Measurements from ENCODE around the gene PRIM2. TPM values are rescaled to one million over a fixed set of nuclear protein-coding genes. Genes with fewer than 3 reads are reported as not detected.
"Not testable (repeated sequence)": the region's sequence is repeated elsewhere in the genome, so short reads cannot be mapped to it uniquely, and the experiment has no call there.

PRIM2 gene
- total RNA-seq, 4 donors from 2014 or later: 6.0 to 15.0 (median 7.0) TPM

- intact Hi-C loops (cut with DNase I): loop anchor here (5.0 kb wide), 2 partner anchors 277 to 422 kb away; partner anchors contain the start of gene KIAA1586
- TF ChIP-seq POLR2A (IDR thresholded peaks at IDR 0.05; ENCODE audit: low read depth) (no peak), EP300 (IDR thresholded peaks at IDR 0.05) (no peak), POLR2AphosphoS5 (IDR thresholded peaks at IDR 0.05) (no peak), CTCF (IDR thresholded peaks at IDR 0.05) (peak; percentile 43 to 63 (median 52))
- Histone ChIP-seq H3K36me3 (peaks cover 20 to 77% (median 44%) of the 10 kb centered on the region in 4 donors), H3K9me3 (peaks cover 0 to 6% (median 3%) of the 10 kb centered on the region in 4 donors), H3K4me1 (no peaks in the 10 kb centered on the region), H3K27ac (replicated peaks in 1 of 4) (no peak overlapping the region), H3K4me3 (no peak overlapping the region), H3K27me3 (no peaks in the 10 kb centered on the region)
- no peak for DNase-seq (ENCODE audit: extremely low spot score)
- 14% methylated on average over 1 of the region's 1 CpG for WGBS
Observed at GRCh38 chr6:57324538-57324937, 7.1 kb downstream of the PRIM2 start.

GRCh38 chr6:57327311-57327710, 9.9 kb downstream of the PRIM2 start:
- DNase-seq (ENCODE audit: extremely low spot score): no peak
- TF ChIP-seq EP300 (IDR thresholded peaks at IDR 0.05) (no peak), POLR2A (IDR thresholded peaks at IDR 0.05; ENCODE audit: low read depth) (no peak), POLR2AphosphoS5 (IDR thresholded peaks at IDR 0.05) (no peak), CTCF (IDR thresholded peaks at IDR 0.05) (no peak)
- H3K36me3 ChIP-seq: peaks cover 12 to 70% (median 29%) of the 10 kb centered on the region in 4 donors
- H3K27me3 ChIP-seq: no peaks in the 10 kb centered on the region
- intact Hi-C loops (cut with DNase I): no loop called here
- peaks cover 0 to 26% (median 8%) of the 10 kb centered on the region in 4 donors for H3K9me3 ChIP-seq
- no peak overlapping the region for H3K27ac ChIP-seq (replicated peaks in 1 of 4)
- no peaks in the 10 kb centered on the region for H3K4me1 ChIP-seq
- no peak overlapping the region for H3K4me3 ChIP-seq
- WGBS: 91% methylated on average over 2 of the region's 2 CpGs

GRCh38 chr6:57328074-57328473, 10.6 kb downstream of the PRIM2 start:
- Histone ChIP-seq H3K36me3 (peaks cover 12 to 66% (median 29%) of the 10 kb centered on the region in 4 donors), H3K9me3 (peaks cover 0 to 26% (median 8%) of the 10 kb centered on the region in 4 donors), H3K27me3 (no peaks in the 10 kb centered on the region), H3K27ac (replicated peaks in 1 of 4) (no peak overlapping the region), H3K4me3 (no peak overlapping the region), H3K4me1 (no peaks in the 10 kb centered on the region)
- no peak for DNase-seq (ENCODE audit: extremely low spot score)
- WGBS: 93% methylated on average over 1 of the region's 1 CpG
- intact Hi-C loops (cut with DNase I): no loop called here
- TF ChIP-seq POLR2AphosphoS5 (IDR thresholded peaks at IDR 0.05) (no peak), EP300 (IDR thresholded peaks at IDR 0.05) (no peak), CTCF (IDR thresholded peaks at IDR 0.05) (no peak), POLR2A (IDR thresholded peaks at IDR 0.05; ENCODE audit: low read depth) (no peak)

GRCh38 chr6:57329933-57330332, 12.5 kb downstream of the PRIM2 start:
- Histone ChIP-seq H3K4me3 (no peak overlapping the region), H3K4me1 (no peaks in the 10 kb centered on the region), H3K36me3 (peaks cover 12 to 61% (median 29%) of the 10 kb centered on the region in 4 donors), H3K27ac (replicated peaks in 1 of 4) (no peak overlapping the region), H3K27me3 (no peaks in the 10 kb centered on the region), H3K9me3 (peaks cover 0 to 26% (median 8%) of the 10 kb centered on the region in 4 donors)
- DNase-seq (ENCODE audit: extremely low spot score): no peak
- intact Hi-C loops (cut with DNase I): no loop called here
- no peak for TF ChIP-seq EP300 (IDR thresholded peaks at IDR 0.05)
- TF ChIP-seq CTCF (IDR thresholded peaks at IDR 0.05): no peak
- TF ChIP-seq POLR2A (IDR thresholded peaks at IDR 0.05; ENCODE audit: low read depth): no peak
- TF ChIP-seq POLR2AphosphoS5 (IDR thresholded peaks at IDR 0.05): no peak

- intact Hi-C loops (cut with DNase I): no loop called here
- Histone ChIP-seq H3K27ac (replicated peaks in 1 of 4) (no peak overlapping the region), H3K36me3 (no peaks in the 10 kb centered on the region), H3K4me1 (no peaks in the 10 kb centered on the region), H3K4me3 (no peak overlapping the region), H3K27me3 (no peaks in the 10 kb centered on the region), H3K9me3 (no peaks in the 10 kb centered on the region)
- no peak for TF ChIP-seq POLR2AphosphoS5 (IDR thresholded peaks at IDR 0.05)
- TF ChIP-seq POLR2A (IDR thresholded peaks at IDR 0.05; ENCODE audit: low read depth): no peak
- no peak for TF ChIP-seq EP300 (IDR thresholded peaks at IDR 0.05)
- no peak for TF ChIP-seq CTCF (IDR thresholded peaks at IDR 0.05)
- DNase-seq (ENCODE audit: extremely low spot score): no peak
- WGBS: 78% methylated on average over 2 of the region's 2 CpGs
Observed at GRCh38 chr6:57342148-57342669, 24.8 kb downstream of the PRIM2 start.

- intact Hi-C loops (cut with DNase I); H3K9me3 ChIP-seq; H3K4me1 ChIP-seq; H3K4me3 ChIP-seq; DNase-seq (ENCODE audit: extremely low spot score); H3K27ac ChIP-seq (replicated peaks in 1 of 4); H3K36me3 ChIP-seq; H3K27me3 ChIP-seq: not testable (repeated sequence)
- WGBS: 92% methylated on average over 3 of the region's 3 CpGs
Observed at GRCh38 chr6:57343342-57343741, 25.9 kb downstream of the PRIM2 start.

- intact Hi-C loops (cut with DNase I): not testable (repeated sequence)
Observed at GRCh38 chr6:57346715-57347114, 29.3 kb downstream of the PRIM2 start.

More at GRCh38 chr6:57346715-57347114, 29.3 kb downstream of the PRIM2 start:
- H3K9me3 ChIP-seq; H3K27me3 ChIP-seq; H3K4me1 ChIP-seq; H3K27ac ChIP-seq (replicated peaks in 1 of 4); DNase-seq (ENCODE audit: extremely low spot score); H3K4me3 ChIP-seq; H3K36me3 ChIP-seq: not testable (repeated sequence)
- WGBS: 97% methylated on average over 2 of the region's 2 CpGs

All from esophagus muscularis mucosa (tissue), 4 donors.